Heart right ventricle (tissue), 16 donors: ENCODE results near the gene CEP170B. TPM values are rescaled to one million over a fixed set of nuclear protein-coding genes. Genes with fewer than 3 reads are reported as not detected.
"Not testable (repeated sequence)": the region's sequence is repeated elsewhere in the genome, so short reads cannot be mapped to it uniquely, and the experiment has no call there.

Experiments used
- ATAC-seq, 8 donors: fragments of 200-7000 bp; cut with Tn5 transposase; one replicate each; pipeline ENCODE4 v1.9.1; 2020; ENCODE audit warnings: mild to moderate bottlenecking in 8 of 8, moderate library complexity in 8 of 8, moderate number of reproducible peaks in 1 of 8
- DNase-seq, 2 donors: peaks; one replicate each; pipeline ENCODE4 v3.0.0-alpha.2; 2020
- H3K27ac ChIP-seq, 10 donors: fragments of 200-600 bp; sonication (generic) in 2 of 10; one replicate each; pipeline versions ENCODE4 v1.5.0 to v1.8.0; 2020 to 2022; ENCODE audit warnings: mild to moderate bottlenecking in 3 of 10
- H3K27me3 ChIP-seq, 7 donors: fragments of 200-600 bp; one replicate each; pipeline ENCODE4 v1.8.0; 2021 to 2022; ENCODE audit warnings: mild to moderate bottlenecking in 2 of 7
- H3K36me3 ChIP-seq, 9 donors: fragments of 200-600 bp; sonication (generic) in 1 of 9; one replicate each; pipeline versions ENCODE4 v1.5.0 to v1.8.0; 2020 to 2022; ENCODE audit warnings: mild to moderate bottlenecking in 2 of 9
- H3K4me1 ChIP-seq, 9 donors: fragments of 200-600 bp; sonication (generic) in 1 of 9; one replicate each; pipeline versions ENCODE4 v1.5.0 to v1.8.0; 2020 to 2022; ENCODE audit warnings: mild to moderate bottlenecking in 4 of 9
- H3K4me3 ChIP-seq, 10 donors: fragments of 200-600 bp; sonication (generic) in 2 of 10; one replicate each; pipeline versions ENCODE4 v1.5.0 to v1.8.0; 2020 to 2022; ENCODE audit warnings: mild to moderate bottlenecking in 7 of 10, moderate library complexity in 2 of 10
- H3K9me3 ChIP-seq, 11 donors: fragments of 200-600 bp in 10 of 11; sonication (generic) in 2 of 11; one replicate each; pipeline versions ENCODE4 v1.5.0 to v1.8.0; 2013 to 2022; ENCODE audit warnings: mild to moderate bottlenecking in 2 of 11, control low read depth in 1 of 11, moderate library complexity in 1 of 11
- WGBS, 2 donors: extraction: QIAGEN DNeasy Blood & Tissue Kit; methylation state at CpG; one replicate each; pipeline ENCODE4 v1.1.7; 2013; ENCODE audit warnings: inconsistent platforms in 1 of 2; 5-methylcytosine and 5-hydroxymethylcytosine counted together
- intact Hi-C, 10 donors: fragments of 100-400 bp; cut with DNase I; formaldehyde crosslinking; loops; one replicate each; pipeline versions ENCODE4 v1.11.1 to v1.14.2; 2022
- polyA plus RNA-seq, 2 donors: library from polyadenylated mRNA; stranded (reverse); fragments of 200-250 nt; gene quantifications; one replicate each; pipeline ENCODE4 v1.2.3, GENCODE V29; 2013
- total RNA-seq, 10 donors: library from RNA; stranded (reverse); fragmentation: NEBNext Ultra II Directional in 3 of 10; extraction: Animal tissue kit (Norgen Biotek cat#: 25700) in 3 of 10; gene quantifications; one replicate each; pipeline versions ENCODE4 v1.2.1 to v1.2.4, GENCODE V29; 2021 to 2023
- TF ChIP-seq, protein P1 (sequence below), 9 donors: fragments of 200-600 bp; sonication (generic) in 2 of 9; IDR thresholded peaks; one replicate each; pipeline versions ENCODE4 v1.5.0 to v1.8.0; 2021 to 2022; ENCODE audit warnings: antibody characterized with exemption in 9 of 9, mild to moderate bottlenecking in 5 of 9, moderate library complexity in 1 of 9
- donor health status: Arrhythmogenic right ventricular cardiomyopathy.
- donor health status: ischemic (EF 13 %, LVEDD 7.1; RV severe dilation, severe dysfunction).
- donor health status: healthy with polysubstance abuse.
- donor health status: DM: no; HTN: yes; CAD: no.
- donor health status: DM: no; HTN: no; CAD: no.
- donor health status: ischemic (EF 25% LVEDD 6.9; RV normal size, moderate dysfunction).
- donor health status: ischemic (EF 25% LVEDD 5.7; RV mildly dilated, moderate dysfunction).
- donor health status: healthy.
- donor health status: DM: yes; HTN: yes; CAD: no.
- donor health status: Ischemic cardiomyopathy.
- donor health status: ischemic (EF 35%, LVEDD 5.7; RV mildly dilated, moderate dysfunction).
- donor health status: nonischemic (EF 11% LVEDD 7.7; RV severe dilation, severe dysfunction).
- donor health status: DM: yes; HTN: yes; CAD: no.
- donor health status: PGD.
- donor health status: ischemic (EF 29% LVEDD 5.4; RV normal size, mild dysfunction).
- donor health status: nonischemic (EF 23%, LVEDD 6.1; RV moderate dilation, normal function).

Gene CEP170B
- total and polyA plus RNA-seq, 12 donors = 6.8 to 13.6 (median 11.8) TPM

DNA sequence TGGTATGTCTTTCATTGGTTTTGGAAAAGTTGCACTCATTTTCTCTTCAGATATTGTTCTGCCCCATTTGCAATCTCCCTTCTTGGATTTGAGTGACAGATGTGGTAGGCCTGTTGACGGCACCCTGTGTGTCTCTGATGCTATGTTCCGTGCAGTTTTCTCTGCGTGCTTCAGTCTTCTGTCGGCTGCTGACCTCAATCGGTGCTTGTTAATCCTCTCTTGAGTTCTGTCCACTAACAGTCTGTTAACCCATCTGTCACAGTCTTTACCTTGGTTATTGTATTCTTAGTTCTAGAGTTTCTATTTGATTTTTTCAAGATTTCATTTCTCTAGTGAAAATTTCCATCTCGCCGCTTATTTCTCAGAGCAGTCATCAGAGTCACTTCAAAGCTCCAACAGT is 38.9 kb downstream of the CEP170B start:
- H3K4me3 ChIP-seq = no peak overlapping the region
- DNase-seq (no peak), ATAC-seq (no peak)
- intact Hi-C loops = loop anchor here in 1 of 10 donors (5.0 kb wide), 1 partner anchor 1962 kb away; no protein-coding TSS in a partner anchor
- H3K27ac ChIP-seq = no peak overlapping the region
- peaks cover 0 to 14% (median 0%) of the 10 kb centered on the region in 7 donors for H3K27me3 ChIP-seq
- 90 to 93% methylated on average over 7 of the region's 7 CpGs for WGBS, 2 donors
- H3K4me1 ChIP-seq = no peaks in the 10 kb centered on the region
- TF ChIP-seq, protein P1, sequence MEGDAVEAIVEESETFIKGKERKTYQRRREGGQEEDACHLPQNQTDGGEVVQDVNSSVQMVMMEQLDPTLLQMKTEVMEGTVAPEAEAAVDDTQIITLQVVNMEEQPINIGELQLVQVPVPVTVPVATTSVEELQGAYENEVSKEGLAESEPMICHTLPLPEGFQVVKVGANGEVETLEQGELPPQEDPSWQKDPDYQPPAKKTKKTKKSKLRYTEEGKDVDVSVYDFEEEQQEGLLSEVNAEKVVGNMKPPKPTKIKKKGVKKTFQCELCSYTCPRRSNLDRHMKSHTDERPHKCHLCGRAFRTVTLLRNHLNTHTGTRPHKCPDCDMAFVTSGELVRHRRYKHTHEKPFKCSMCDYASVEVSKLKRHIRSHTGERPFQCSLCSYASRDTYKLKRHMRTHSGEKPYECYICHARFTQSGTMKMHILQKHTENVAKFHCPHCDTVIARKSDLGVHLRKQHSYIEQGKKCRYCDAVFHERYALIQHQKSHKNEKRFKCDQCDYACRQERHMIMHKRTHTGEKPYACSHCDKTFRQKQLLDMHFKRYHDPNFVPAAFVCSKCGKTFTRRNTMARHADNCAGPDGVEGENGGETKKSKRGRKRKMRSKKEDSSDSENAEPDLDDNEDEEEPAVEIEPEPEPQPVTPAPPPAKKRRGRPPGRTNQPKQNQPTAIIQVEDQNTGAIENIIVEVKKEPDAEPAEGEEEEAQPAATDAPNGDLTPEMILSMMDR (IDR thresholded peaks at IDR 0.05) = no peak
- no peaks in the 10 kb centered on the region for H3K36me3 ChIP-seq
- no peaks in the 10 kb centered on the region for H3K9me3 ChIP-seq

DNA sequence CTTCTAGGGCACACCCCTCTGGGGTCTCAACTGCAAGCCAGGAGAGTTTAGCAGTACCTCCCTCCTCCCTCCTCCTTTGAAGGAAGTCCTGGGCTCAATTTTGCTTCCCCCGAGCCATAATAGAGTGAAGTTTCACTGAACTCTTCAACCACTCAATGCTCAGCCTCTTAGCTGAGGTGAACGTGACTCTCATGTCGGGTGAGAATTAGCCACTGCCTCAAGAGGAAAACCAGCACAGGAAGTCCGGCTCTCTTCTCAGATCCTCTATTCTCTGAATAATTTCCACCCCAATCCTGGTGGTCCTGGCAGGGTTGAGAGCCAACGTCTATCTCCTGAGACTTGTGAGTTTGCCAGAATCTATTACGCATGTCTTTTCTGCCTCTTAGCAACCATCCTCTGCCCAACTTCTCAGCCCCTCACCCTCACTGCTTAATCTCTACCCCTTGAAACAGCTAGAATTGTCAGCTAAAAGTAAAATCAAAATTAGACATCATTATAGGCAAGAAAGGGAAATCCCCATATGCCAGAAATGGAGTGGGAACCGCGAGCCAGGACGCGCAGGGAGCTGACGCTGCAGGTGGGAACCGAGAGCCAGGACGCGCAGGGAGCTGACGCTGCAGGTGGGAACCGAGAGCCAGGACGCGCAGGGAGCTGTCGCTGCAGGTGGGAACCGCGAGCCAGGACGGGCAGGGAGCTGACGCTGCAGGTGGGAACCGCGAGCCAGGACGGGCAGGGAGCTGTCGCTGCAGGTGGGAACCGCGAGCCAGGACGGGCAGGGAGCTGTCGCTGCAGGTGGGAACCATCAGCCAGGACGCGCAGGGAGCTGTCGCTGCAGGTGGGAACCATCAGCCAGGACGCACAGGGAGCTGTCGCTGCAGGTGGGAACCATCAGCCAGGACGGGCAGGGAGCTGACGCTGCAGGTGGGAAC is 39.8 kb downstream of the CEP170B start:
- DNase-seq, H3K4me1 ChIP-seq, H3K9me3 ChIP-seq, ATAC-seq, H3K4me3 ChIP-seq, H3K27ac ChIP-seq, H3K36me3 ChIP-seq: not testable (repeated sequence)
- intact Hi-C loops = loop anchor here in 1 of 10 donors (5.0 kb wide), 1 partner anchor 1963 kb away; no protein-coding TSS in a partner anchor
- H3K27me3 ChIP-seq = peaks cover 0 to 18% (median 0%) of the 10 kb centered on the region in 7 donors
- 66 to 75% methylated on average over 30 to 38 of the region's 38 CpGs for WGBS, 2 donors

DNA sequence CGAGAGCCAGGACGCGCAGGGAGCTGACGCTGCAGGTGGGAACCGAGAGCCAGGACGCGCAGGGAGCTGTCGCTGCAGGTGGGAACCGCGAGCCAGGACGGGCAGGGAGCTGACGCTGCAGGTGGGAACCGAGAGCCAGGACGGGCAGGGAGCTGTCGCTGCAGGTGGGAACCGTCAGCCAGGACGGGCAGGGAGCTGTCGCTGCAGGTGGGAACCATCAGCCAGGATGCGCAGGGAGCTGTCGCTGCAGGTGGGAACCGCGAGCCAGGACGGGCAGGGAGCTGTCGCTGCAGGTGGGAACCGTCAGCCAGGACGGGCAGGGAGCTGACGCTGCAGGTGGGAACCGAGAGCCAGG is 40.5 kb downstream of the CEP170B start:
- H3K4me1 ChIP-seq, H3K4me3 ChIP-seq, H3K36me3 ChIP-seq, H3K27ac ChIP-seq, ATAC-seq, DNase-seq, intact Hi-C loops, H3K9me3 ChIP-seq: not testable (repeated sequence)
- 82 to 87% methylated on average over 24 to 28 of the region's 28 CpGs for WGBS, 2 donors
- H3K27me3 ChIP-seq = peaks cover 0 to 24% (median 0%) of the 10 kb centered on the region in 7 donors

DNA sequence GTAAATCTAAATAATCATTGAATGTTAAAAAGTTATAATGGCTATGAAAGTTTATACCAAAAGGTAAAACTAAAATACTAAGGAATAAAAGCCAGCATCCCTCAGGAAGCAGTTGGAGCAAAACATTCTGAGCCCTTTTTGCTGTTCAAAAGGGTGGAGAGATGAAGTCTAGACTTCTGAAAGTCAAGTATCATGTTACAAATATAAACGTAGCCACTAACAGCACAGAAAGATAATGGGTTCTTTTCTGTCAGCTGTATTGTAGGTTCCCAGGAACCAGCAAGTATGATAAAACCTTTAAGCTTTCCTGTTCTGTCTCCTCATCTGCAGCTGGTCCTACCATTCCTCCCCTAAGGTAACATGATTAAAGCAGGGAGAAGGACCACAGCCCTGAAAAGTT is 43.2 kb downstream of the CEP170B start:
- TF ChIP-seq, protein P1 (IDR thresholded peaks at IDR 0.05) = no peak
- intact Hi-C loops = no loop called here
- Histone ChIP-seq H3K4me3 (no peak overlapping the region), H3K4me1 (no peaks in the 10 kb centered on the region), H3K27ac (no peak overlapping the region), H3K9me3 (peaks cover 0 to 23% (median 13%) of the 10 kb centered on the region in 11 donors), H3K27me3 (peaks cover 0 to 21% (median 0%) of the 10 kb centered on the region in 7 donors), H3K36me3 (no peaks in the 10 kb centered on the region)
- no peak for DNase-seq
- ATAC-seq = no peak
- 3 to 9% methylated on average over 1 of the region's 1 CpG for WGBS, 2 donors

DNA sequence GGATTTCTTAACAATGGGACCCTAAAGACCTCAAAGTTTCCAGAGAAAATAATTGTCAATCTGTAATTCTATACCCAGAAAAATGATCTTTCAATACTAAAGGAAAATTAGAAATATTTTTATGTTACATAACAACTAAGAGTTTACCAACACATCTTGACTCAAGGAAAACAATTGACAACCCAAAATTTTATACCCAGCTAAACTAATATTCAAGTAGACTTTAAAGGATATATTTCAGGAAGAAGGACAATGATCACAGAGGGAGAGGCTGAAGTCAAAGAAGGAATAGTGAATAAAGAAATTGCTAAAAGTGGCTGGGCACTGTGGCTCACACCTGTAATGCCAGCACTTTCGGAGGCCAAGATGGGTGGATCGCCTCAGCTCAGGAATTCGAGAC is 47.0 kb downstream of the CEP170B start:
- no peak for DNase-seq
- intact Hi-C loops = no loop called here

More for the DNA sequence above, 47.0 kb downstream of the CEP170B start:
- Histone ChIP-seq H3K27me3 (peaks cover 0 to 19% (median 0%) of the 10 kb centered on the region in 7 donors), H3K4me3 (no peak overlapping the region), H3K4me1 (no peaks in the 10 kb centered on the region), H3K9me3 (peaks cover 0 to 23% (median 13%) of the 10 kb centered on the region in 11 donors), H3K27ac (no peak overlapping the region), H3K36me3 (no peaks in the 10 kb centered on the region)
- TF ChIP-seq, protein P1 (IDR thresholded peaks at IDR 0.05) = no peak
- 88 to 94% methylated on average over 3 of the region's 3 CpGs for WGBS, 2 donors
- ATAC-seq = no peak
